Loucy (cell line): ENCODE measurements around the gene PYGM.

Source experiments
- EZH2phosphoT487 ChIP-seq: fragments of 200-600 bp; IDR thresholded peaks from 2 replicates; pipeline ENCODE4 v1.6.1; 2018; ENCODE audit warnings: antibody characterized with exemption, mild to moderate bottlenecking, moderate library complexity, borderline replicate concordance
- TF ChIP-seq, protein P1 (sequence below): fragments of 200-600 bp; sonication (generic); conservative IDR thresholded peaks from 2 replicates; pipeline ENCODE4 v1.5.1; 2014; ENCODE audit warnings: mild to moderate bottlenecking, antibody characterized with exemption, low read length

- TF ChIP-seq, protein P1, sequence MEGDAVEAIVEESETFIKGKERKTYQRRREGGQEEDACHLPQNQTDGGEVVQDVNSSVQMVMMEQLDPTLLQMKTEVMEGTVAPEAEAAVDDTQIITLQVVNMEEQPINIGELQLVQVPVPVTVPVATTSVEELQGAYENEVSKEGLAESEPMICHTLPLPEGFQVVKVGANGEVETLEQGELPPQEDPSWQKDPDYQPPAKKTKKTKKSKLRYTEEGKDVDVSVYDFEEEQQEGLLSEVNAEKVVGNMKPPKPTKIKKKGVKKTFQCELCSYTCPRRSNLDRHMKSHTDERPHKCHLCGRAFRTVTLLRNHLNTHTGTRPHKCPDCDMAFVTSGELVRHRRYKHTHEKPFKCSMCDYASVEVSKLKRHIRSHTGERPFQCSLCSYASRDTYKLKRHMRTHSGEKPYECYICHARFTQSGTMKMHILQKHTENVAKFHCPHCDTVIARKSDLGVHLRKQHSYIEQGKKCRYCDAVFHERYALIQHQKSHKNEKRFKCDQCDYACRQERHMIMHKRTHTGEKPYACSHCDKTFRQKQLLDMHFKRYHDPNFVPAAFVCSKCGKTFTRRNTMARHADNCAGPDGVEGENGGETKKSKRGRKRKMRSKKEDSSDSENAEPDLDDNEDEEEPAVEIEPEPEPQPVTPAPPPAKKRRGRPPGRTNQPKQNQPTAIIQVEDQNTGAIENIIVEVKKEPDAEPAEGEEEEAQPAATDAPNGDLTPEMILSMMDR: no peak
- TF ChIP-seq EZH2phosphoT487: no peak
Measured at GRCh38 chr11:64771861-64772260, 12.1 kb upstream of the PYGM start.
